ENCODE data around the gene TRIML1. TPM values are rescaled to one million over a fixed set of nuclear protein-coding genes. Genes with fewer than 3 reads are reported as not detected.

The TRIML1 gene
- total and polyA plus RNA-seq, 2 experiments from 2014 or later = not detected

GRCh38 chr4:188117631-188118324, 21.5 kb upstream of the TRIML1 start:
- Histone ChIP-seq H4K20me1 (ENCODE audit: insufficient read depth, poor library complexity, severe bottlenecking) (no peaks in the 10 kb centered on the region), H3K9me3 (ENCODE audit: low read depth) (no peaks in the 10 kb centered on the region), H3K27ac (peak overlapping the region; percentile 50), H3K4me3 (no peak overlapping the region), H3K27me3 (no peaks in the 10 kb centered on the region), H3K4me1 (ENCODE audit: insufficient read depth) (no peaks in the 10 kb centered on the region), H3K36me3 (replicated peaks; ENCODE audit: insufficient read depth, low read depth) (no peaks in the 10 kb centered on the region), H3K79me2 (no peaks in the 10 kb centered on the region), H3K9me2 (replicated peaks; ENCODE audit: insufficient read depth) (no peaks in the 10 kb centered on the region), H3K4me2 (no peak overlapping the region), H2AFZ (no peak overlapping the region)
- TF ChIP-seq EZH2phosphoT487 (IDR thresholded peaks at IDR 0.05; ENCODE audit: low read depth, severe bottlenecking, unreplicated experiment) (no peak), EZH2 (IDR thresholded peaks at IDR 0.05; ENCODE audit: borderline replicate concordance) (no peak), CTCF (IDR thresholded peaks at IDR 0.05; ENCODE audit: poor library complexity) (no peak)
- 81% methylated on average over 16 of the region's 16 CpGs for WGBS (ENCODE audit: low lambda C conversion rate, missing lambda C conversion rate)
- no peak for DNase-seq (ENCODE audit: low spot score)

GRCh38 chr4:188121530-188121929, 17.7 kb upstream of the TRIML1 start:
- H3K4me2 ChIP-seq = no peak overlapping the region
- no peak for TF ChIP-seq EZH2phosphoT487 (IDR thresholded peaks at IDR 0.05; ENCODE audit: low read depth, severe bottlenecking, unreplicated experiment)
- no peak for TF ChIP-seq EZH2 (IDR thresholded peaks at IDR 0.05; ENCODE audit: borderline replicate concordance)
- TF ChIP-seq CTCF (IDR thresholded peaks at IDR 0.05; ENCODE audit: poor library complexity) = no peak
- no peaks in the 10 kb centered on the region for H3K9me2 ChIP-seq (replicated peaks; ENCODE audit: insufficient read depth)
- H3K36me3 ChIP-seq (replicated peaks; ENCODE audit: insufficient read depth, low read depth) = no peaks in the 10 kb centered on the region
- no peak for DNase-seq (ENCODE audit: low spot score)
- no peaks in the 10 kb centered on the region for H3K27me3 ChIP-seq
- H3K9me3 ChIP-seq (ENCODE audit: low read depth) = no peaks in the 10 kb centered on the region
- H3K79me2 ChIP-seq = no peaks in the 10 kb centered on the region
- H3K4me1 ChIP-seq (ENCODE audit: insufficient read depth) = no peaks in the 10 kb centered on the region
- H4K20me1 ChIP-seq (ENCODE audit: insufficient read depth, poor library complexity, severe bottlenecking) = no peaks in the 10 kb centered on the region
- WGBS (ENCODE audit: low lambda C conversion rate, missing lambda C conversion rate) = 64% methylated on average over 13 of the region's 13 CpGs
- no peak overlapping the region for H3K4me3 ChIP-seq
- no peak overlapping the region for H3K27ac ChIP-seq
- H2AFZ ChIP-seq = no peak overlapping the region

- DNase-seq (ENCODE audit: low spot score) = peak; percentile 66
- no peaks in the 10 kb centered on the region for H4K20me1 ChIP-seq (ENCODE audit: insufficient read depth, poor library complexity, severe bottlenecking)
- H2AFZ ChIP-seq = no peak overlapping the region
- no peak overlapping the region for H3K4me2 ChIP-seq
- TF ChIP-seq EZH2 (IDR thresholded peaks at IDR 0.05; ENCODE audit: borderline replicate concordance) = no peak
- no peak for TF ChIP-seq CTCF (IDR thresholded peaks at IDR 0.05; ENCODE audit: poor library complexity)
- TF ChIP-seq EZH2phosphoT487 (IDR thresholded peaks at IDR 0.05; ENCODE audit: low read depth, severe bottlenecking, unreplicated experiment) = no peak
- H3K9me3 ChIP-seq (ENCODE audit: low read depth) = no peaks in the 10 kb centered on the region
- H3K4me1 ChIP-seq (ENCODE audit: insufficient read depth) = no peaks in the 10 kb centered on the region
- 83% methylated on average over 5 of the region's 5 CpGs for WGBS (ENCODE audit: low lambda C conversion rate, missing lambda C conversion rate)
- H3K9me2 ChIP-seq (replicated peaks; ENCODE audit: insufficient read depth) = no peaks in the 10 kb centered on the region
- no peaks in the 10 kb centered on the region for H3K79me2 ChIP-seq
- peak overlapping the region; percentile 31 for H3K27ac ChIP-seq
- H3K4me3 ChIP-seq = no peak overlapping the region
- H3K27me3 ChIP-seq = no peaks in the 10 kb centered on the region
- H3K36me3 ChIP-seq (replicated peaks; ENCODE audit: insufficient read depth, low read depth) = no peaks in the 10 kb centered on the region
Measured at GRCh38 chr4:188127214-188127874, 11.9 kb upstream of the TRIML1 start.

All from hepatocyte (in vitro differentiated cells).